ENCODE data around the gene TSPAN17.

DNA sequence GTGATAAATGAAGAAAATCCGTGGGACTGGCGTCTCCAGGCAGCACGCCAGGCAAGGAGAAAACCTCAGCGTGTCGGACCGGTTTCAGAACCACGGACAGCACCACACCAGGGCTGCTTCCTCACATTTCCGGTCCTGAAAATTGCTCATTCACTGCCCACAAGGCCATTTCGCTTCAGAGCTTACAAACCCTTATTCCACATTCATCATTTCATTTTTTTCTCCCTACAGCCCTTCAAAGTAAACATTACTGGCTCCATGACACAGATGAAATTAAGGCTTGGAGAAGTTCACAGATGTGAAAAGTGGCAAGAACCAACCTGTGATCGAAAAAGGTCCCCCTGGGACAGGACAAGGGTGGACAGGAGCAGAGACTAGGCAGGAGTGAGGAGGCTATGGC is 35.8 kb upstream of the TSPAN17 start:
- TF ChIP-seq CTCF (IDR thresholded peaks at IDR 0.05) (no peak), POLR2A (IDR thresholded peaks at IDR 0.05) (no peak)
